IMR-90 (cell line): ENCODE data around the gene INPP4A. TPM values are rescaled to one million over a fixed set of nuclear protein-coding genes. Genes with fewer than 3 reads are reported as not detected.

Experiments
- ATAC-seq: fragments of 200-7000 bp; cut with Tn5 transposase; 2 replicates; pipeline ENCODE4 v1.9.1; 2020; ENCODE audit warnings: low read depth, mild to moderate bottlenecking, moderate library complexity
- BruUV-seq: library from RNA; stranded (reverse); fragments of 400-500 nt; replicated peaks from 2 replicates; lab custom pipeline; 2021; lab: Mats Ljungman, UMichigan
- CTCF ChIA-PET: fragments of 300-600 bp; formaldehyde crosslinking; extraction: SDS; loops from one replicate; lab custom pipeline; 2021; ENCODE audit warnings: antibody characterized with exemption; lab: Yijun Ruan, JAX
- POLR2A ChIA-PET: fragments of 300-600 bp; sonication (Branson Sonifier 250); formaldehyde crosslinking; loops from one replicate; lab custom pipeline; 2022; ENCODE audit warnings: antibody characterized with exemption; ENCODE audit not compliant: unreplicated experiment; lab: Charles Lee
- DNase-seq: peaks from one replicate; pipeline ENCODE4 v3.0.0; 2013
- H2AFZ ChIP-seq: replicated peaks from 2 replicates; pipeline ENCODE3; 2013; ENCODE audit warnings: low read length, mild to moderate bottlenecking; ENCODE audit not compliant: poor library complexity
- H2AK5ac ChIP-seq: 2 replicates; pipeline ENCODE4 v1.6.1; 2013; ENCODE audit warnings: low read depth, low read length, inconsistent platforms
- H2AK9ac ChIP-seq: replicated peaks from 2 replicates; pipeline ENCODE3; 2013; ENCODE audit warnings: mild to moderate bottlenecking, low read depth, low read length, moderate library complexity; ENCODE audit not compliant: poor library complexity
- H2BK120ac ChIP-seq: 2 replicates; pipeline ENCODE4 v1.6.1; 2013; ENCODE audit warnings: low read depth, low read length, inconsistent platforms
- H2BK15ac ChIP-seq: 3 replicates; pipeline ENCODE4 v1.6.1; 2013; ENCODE audit warnings: low read depth, low read length, inconsistent platforms
- H2BK20ac ChIP-seq: 2 replicates; pipeline ENCODE4 v1.6.1; 2013; ENCODE audit warnings: low read depth, mild to moderate bottlenecking, inconsistent platforms, low read length, moderate library complexity
- H2BK5ac ChIP-seq: 2 replicates; pipeline ENCODE4 v1.6.1; 2013; ENCODE audit warnings: mild to moderate bottlenecking, low read depth, low read length, inconsistent platforms; ENCODE audit not compliant: poor library complexity, severe bottlenecking
- H3K14ac ChIP-seq: replicated peaks from 2 replicates; pipeline ENCODE4 v1.6.1; 2013; ENCODE audit warnings: low read depth, low read length, inconsistent platforms
- H3K18ac ChIP-seq: 2 replicates; pipeline ENCODE4 v1.6.1; 2013; ENCODE audit warnings: low read depth, low read length, control low read depth
- H3K23ac ChIP-seq: 2 replicates; pipeline ENCODE4 v1.6.1; 2013; ENCODE audit warnings: low read depth, low read length, inconsistent platforms
- H3K27ac ChIP-seq: 2 replicates; pipeline ENCODE4 v1.5.1; 2013; ENCODE audit warnings: mild to moderate bottlenecking, control low read depth, low read length; ENCODE audit not compliant: insufficient read depth
- H3K27me3 ChIP-seq: 2 replicates; pipeline ENCODE4 v1.6.1; 2013; ENCODE audit warnings: low read length; ENCODE audit not compliant: control insufficient read depth, insufficient read depth
- H3K36me3 ChIP-seq: 2 replicates; pipeline ENCODE4 v1.6.1; 2013; ENCODE audit warnings: low read length, mixed read lengths; ENCODE audit not compliant: control insufficient read depth, insufficient read depth
- H3K4ac ChIP-seq: 2 replicates; pipeline ENCODE4 v1.6.1; 2013; ENCODE audit warnings: low read depth, low read length, inconsistent platforms
- H3K4me1 ChIP-seq: 2 replicates; pipeline ENCODE4 v1.6.1; 2013; ENCODE audit warnings: low read length, mixed read lengths; ENCODE audit not compliant: control insufficient read depth, insufficient read depth
- H3K4me2 ChIP-seq: 2 replicates; pipeline ENCODE4 v1.6.1; 2013; ENCODE audit warnings: low read depth, mild to moderate bottlenecking, control low read depth, low read length, moderate library complexity
- H3K4me3 ChIP-seq: 2 replicates; pipeline ENCODE4 v1.5.1; 2013; ENCODE audit warnings: low read depth, mild to moderate bottlenecking, control low read depth, low read length, moderate library complexity; ENCODE audit not compliant: insufficient read depth
- H3K56ac ChIP-seq: 2 replicates; pipeline ENCODE4 v1.6.1; 2013; ENCODE audit warnings: low read length, inconsistent platforms; ENCODE audit not compliant: insufficient read depth; ENCODE audit errors: extremely low read depth
- H3K79me1 ChIP-seq, 2 experiments: 2 replicates each; pipeline ENCODE4 v1.6.1; 2013; ENCODE audit warnings: low read length in 2 of 2, inconsistent platforms in 1 of 2, low read depth in 1 of 2
- H3K9ac ChIP-seq: 2 replicates; pipeline ENCODE4 v1.6.1; 2013; ENCODE audit warnings: low read depth, low read length, control low read depth
- H3K9me1 ChIP-seq: 2 replicates; pipeline ENCODE4 v1.6.1; 2013; ENCODE audit warnings: low read length, inconsistent platforms; ENCODE audit not compliant: insufficient read depth
- H3K9me3 ChIP-seq: 2 replicates; pipeline ENCODE4 v1.6.1; 2013; ENCODE audit warnings: low read length; ENCODE audit not compliant: control insufficient read depth, insufficient read depth
- H4K20me1 ChIP-seq: 2 replicates; pipeline ENCODE4 v1.6.1; 2013; ENCODE audit warnings: low read length, inconsistent platforms; ENCODE audit not compliant: insufficient read depth
- H4K5ac ChIP-seq: 2 replicates; pipeline ENCODE4 v1.6.1; 2013; ENCODE audit warnings: mild to moderate bottlenecking, low read depth, low read length, control low read depth
- H4K8ac ChIP-seq, 2 experiments: 2 replicates each; pipeline ENCODE4 v1.6.1; 2013; ENCODE audit warnings: low read depth in 2 of 2, low read length in 2 of 2, control low read depth in 1 of 2, inconsistent platforms in 1 of 2
- H4K91ac ChIP-seq: 2 replicates; pipeline ENCODE4 v1.6.1; 2013; ENCODE audit warnings: low read depth, low read length, inconsistent platforms; ENCODE audit not compliant: insufficient read depth
- BHLHE40 ChIP-seq: fragments of 150-350 bp; IDR thresholded peaks from 2 replicates; pipeline ENCODE4 v1.6.1; 2016; ENCODE audit warnings: mild to moderate bottlenecking, low read depth, low read length
- CEBPB ChIP-seq: IDR thresholded peaks from 2 replicates; pipeline ENCODE4 v1.6.1; 2012; ENCODE audit warnings: low read depth, low read length, improper control_type of control experiment
- CHD1 ChIP-seq: IDR thresholded peaks from 2 replicates; pipeline ENCODE4 v1.6.1; 2012; ENCODE audit warnings: low read depth, low read length, improper control_type of control experiment
- CTCF ChIP-seq: conservative IDR thresholded peaks from 2 replicates; pipeline ENCODE4 v1.5.1; 2012; ENCODE audit warnings: mild to moderate bottlenecking, low read depth, low read length, improper control_type of control experiment
- ELK1 ChIP-seq: fragments of 150-350 bp; IDR thresholded peaks from 2 replicates; pipeline ENCODE4 v1.6.1; 2016; ENCODE audit warnings: low read depth, mild to moderate bottlenecking, low read length, moderate library complexity, borderline replicate concordance
- FOS ChIP-seq: fragments of 150-350 bp; IDR thresholded peaks from 2 replicates; pipeline ENCODE4 v1.6.1; 2016; ENCODE audit warnings: low read depth, low read length
- MAFK ChIP-seq: IDR thresholded peaks from 2 replicates; pipeline ENCODE4 v1.6.1; 2012; ENCODE audit warnings: low read depth, low read length, improper control_type of control experiment
- MAZ ChIP-seq: IDR thresholded peaks from 2 replicates; pipeline ENCODE4 v1.6.1; 2012; ENCODE audit warnings: low read depth, mild to moderate bottlenecking, low read length, improper control_type of control experiment, moderate library complexity, borderline replicate concordance
- MXI1 ChIP-seq: IDR thresholded peaks from 2 replicates; pipeline ENCODE4 v1.6.1; 2012; ENCODE audit warnings: low read depth, mild to moderate bottlenecking, low read length, moderate library complexity, borderline replicate concordance
- NFE2L2 ChIP-seq: fragments of 150-350 bp; IDR thresholded peaks from 2 replicates; pipeline ENCODE4 v1.6.1; 2016; ENCODE audit warnings: low read depth, mild to moderate bottlenecking, low read length
- POLR2A ChIP-seq: IDR thresholded peaks from 2 replicates; pipeline ENCODE4 v1.6.1; 2012; ENCODE audit warnings: mild to moderate bottlenecking, low read depth, low read length
- RAD21 ChIP-seq: IDR thresholded peaks from 2 replicates; pipeline ENCODE4 v1.6.1; 2012; ENCODE audit warnings: low read length, improper control_type of control experiment
- RCOR1 ChIP-seq: IDR thresholded peaks from 2 replicates; pipeline ENCODE4 v1.6.1; 2012; ENCODE audit warnings: mild to moderate bottlenecking, low read length, improper control_type of control experiment; ENCODE audit not compliant: insufficient replicate concordance
- RFX5 ChIP-seq: IDR thresholded peaks from 2 replicates; pipeline ENCODE4 v1.8.0; 2012; ENCODE audit warnings: low read depth, mild to moderate bottlenecking, low read length, moderate library complexity
- SMC3 ChIP-seq: fragments of 150-350 bp; IDR thresholded peaks from 2 replicates; pipeline ENCODE4 v1.6.1; 2016; ENCODE audit warnings: low read depth, mild to moderate bottlenecking, antibody characterized with exemption, low read length, moderate library complexity
- WGBS, 2 experiments: methylation state at CpG; one replicate each; pipeline versions ENCODE4 v1.1.5 to v1.1.7; 2013; ENCODE audit warnings: missing lambda C conversion rate in 2 of 2; ENCODE audit not compliant: insufficient read length in 1 of 2; ENCODE audit errors: extremely low coverage in 2 of 2; 5-methylcytosine and 5-hydroxymethylcytosine counted together
- dilution Hi-C: fragments of 300-500 bp; cut with HindIII; formaldehyde crosslinking; loops from one replicate; pipeline ENCODE4 v1.14.3; 2018; ENCODE audit warnings: low sequenced_read_pairs; ENCODE audit not compliant: unreplicated experiment
- in situ Hi-C: fragments of 300-500 bp; cut with MboI; formaldehyde crosslinking; loops from 3 replicates; pipeline ENCODE4 v1.14.3; 2019; ENCODE audit warnings: low sequenced_read_pairs, inconsistent platforms, mixed read lengths
- intact Hi-C: fragments of 100-400 bp; cut with micrococcal nuclease; formaldehyde crosslinking; loops from 2 replicates; pipeline ENCODE4 v1.10.0; 2022
- polyA plus RNA-seq, 3 experiments: library from polyadenylated mRNA; depleted of rRNA; stranded (reverse); fragments of >200 nt; gene quantifications; 2 replicates each; pipeline ENCODE4 v1.2.3, GENCODE V29; 2012; ENCODE audit warnings: low replicate concordance in 1 of 3
- total RNA-seq: library from RNA; depleted of rRNA; stranded (reverse); fragments of >200 nt; gene quantifications from 2 replicates; pipeline ENCODE4 v1.2.3, GENCODE V29; 2012
- TF ChIP-seq, protein P1 (sequence below): fragments of 150-350 bp; IDR thresholded peaks from 2 replicates; pipeline ENCODE4 v1.6.1; 2017; ENCODE audit warnings: mild to moderate bottlenecking, antibody characterized with exemption, low read length, low read depth

The INPP4A gene
- total and polyA plus RNA-seq, 2 of the 4 experiments (the other 2 are of a cell fraction) = 14.5 to 27.1 TPM

GRCh38 chr2:98530114-98530513 lies 85.5 kb downstream of the INPP4A start:
- H2BK120ac ChIP-seq = no peak overlapping the region
- 0 out of 2 replicates have a peak, but pooled peaks cover 4% of the 10 kb centered on the region for H3K9me1 ChIP-seq
- no peak overlapping the region for H3K14ac ChIP-seq
- H3K18ac ChIP-seq = no peak overlapping the region
- DNase-seq (no peak), ATAC-seq (no peak)
- H3K9ac ChIP-seq = no peak overlapping the region
- H4K91ac ChIP-seq = no peak overlapping the region
- no peak overlapping the region for H3K27ac ChIP-seq
- no peak overlapping the region for H2AK9ac ChIP-seq
- H2BK5ac ChIP-seq = no peak overlapping the region
- H3K23ac ChIP-seq = no peak overlapping the region
- no peaks in the 10 kb centered on the region for H3K27me3 ChIP-seq
- no peak overlapping the region for H3K4me2 ChIP-seq
- dilution Hi-C loops = no loop called here
- H2BK20ac ChIP-seq = no peak overlapping the region
- H3K9me3 ChIP-seq = peaks cover 1% of the 10 kb centered on the region; the same call in 1 of the 2 replicates
- no peak overlapping the region for H2AK5ac ChIP-seq
- H2BK15ac ChIP-seq = no peak overlapping the region
- H3K56ac ChIP-seq = no peak overlapping the region
- H3K4me3 ChIP-seq = no peak overlapping the region
- no peaks in the 10 kb centered on the region for H3K4me1 ChIP-seq
- TF ChIP-seq POLR2A = no peak
- no peak for TF ChIP-seq MAZ
- TF ChIP-seq, protein P1, sequence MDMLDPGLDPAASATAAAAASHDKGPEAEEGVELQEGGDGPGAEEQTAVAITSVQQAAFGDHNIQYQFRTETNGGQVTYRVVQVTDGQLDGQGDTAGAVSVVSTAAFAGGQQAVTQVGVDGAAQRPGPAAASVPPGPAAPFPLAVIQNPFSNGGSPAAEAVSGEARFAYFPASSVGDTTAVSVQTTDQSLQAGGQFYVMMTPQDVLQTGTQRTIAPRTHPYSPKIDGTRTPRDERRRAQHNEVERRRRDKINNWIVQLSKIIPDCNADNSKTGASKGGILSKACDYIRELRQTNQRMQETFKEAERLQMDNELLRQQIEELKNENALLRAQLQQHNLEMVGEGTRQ = no peak
- TF ChIP-seq MAFK = no peak
- no peak for TF ChIP-seq RAD21
- no peak for TF ChIP-seq CHD1
- TF ChIP-seq SMC3 = no peak
- TF ChIP-seq MXI1 = no peak
- no peak for TF ChIP-seq CTCF
- TF ChIP-seq BHLHE40 = no peak
- TF ChIP-seq ELK1 = no peak
- no peak for TF ChIP-seq NFE2L2
- TF ChIP-seq CEBPB = no peak
- no peak for TF ChIP-seq FOS
- no peak for TF ChIP-seq RFX5
- TF ChIP-seq RCOR1 = no peak
- no peaks in the 10 kb centered on the region for H3K79me1 ChIP-seq
- H4K20me1 ChIP-seq = no peaks in the 10 kb centered on the region
- H3K4ac ChIP-seq = no peak overlapping the region
- H3K36me3 ChIP-seq = no peaks in the 10 kb centered on the region; the same call in 1 of the 2 replicates
- CTCF ChIA-PET = interaction anchor here (0.7 kb wide), 1 partner anchor 31 kb away, joined by 3 read pairs; no protein-coding TSS in a partner anchor
- H2AFZ ChIP-seq = no peak overlapping the region
- POLR2A ChIA-PET = no interaction called here
- no peak overlapping the region for H4K8ac ChIP-seq
- WGBS, 2 experiments = no CpG with 5 or more reads among the region's 1 CpG
- intact Hi-C loops = no loop called here
- H4K5ac ChIP-seq = no peak overlapping the region
- BruUV-seq = no TSS peak
- in situ Hi-C loops = no loop called here
